ENCODE measurements around the gene KCTD8.

GRCh38 chr4:44150091-44150576, 298.5 kb downstream of the KCTD8 start:
- no peak for TF ChIP-seq CTCF (IDR thresholded peaks at IDR 0.05; ENCODE audit: low read depth, low read length, poor library complexity, severe bottlenecking)
- TF ChIP-seq EZH2phosphoT487 (IDR thresholded peaks at IDR 0.05; ENCODE audit: borderline replicate concordance, low read length) = no peak
